NCI-H446 (cell line): ENCODE data around the gene DNAH11.
"Not testable (repeated sequence)": the region's sequence is repeated elsewhere in the genome, so short reads cannot be mapped to it uniquely, and the experiment has no call there.

Experiments
- DNase-seq, 2 experiments: peaks; one replicate each; lab custom pipeline; 2025; lab: John Stamatoyannopoulos, UW

Gene DNAH11

DNA sequence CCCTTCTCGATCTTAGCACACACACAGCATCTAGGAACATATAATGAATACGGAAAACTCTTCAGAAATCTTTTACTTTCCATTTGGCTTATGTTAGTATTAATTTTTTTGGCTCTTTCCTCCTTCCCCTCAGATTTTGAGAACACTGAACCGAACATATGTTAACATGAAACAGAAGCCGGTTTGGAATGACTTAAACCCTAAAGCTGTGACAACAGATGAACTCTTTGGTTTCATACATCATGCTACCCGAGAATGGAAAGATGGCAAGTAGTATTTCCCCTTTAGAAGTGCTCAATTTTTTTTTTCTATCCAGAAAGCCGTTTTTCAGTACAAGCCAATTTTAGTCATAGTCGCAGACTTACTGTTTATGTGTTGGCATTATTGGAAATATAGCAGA, 164.7 kb downstream of the DNAH11 start:
- DNase-seq, result no peak

DNA sequence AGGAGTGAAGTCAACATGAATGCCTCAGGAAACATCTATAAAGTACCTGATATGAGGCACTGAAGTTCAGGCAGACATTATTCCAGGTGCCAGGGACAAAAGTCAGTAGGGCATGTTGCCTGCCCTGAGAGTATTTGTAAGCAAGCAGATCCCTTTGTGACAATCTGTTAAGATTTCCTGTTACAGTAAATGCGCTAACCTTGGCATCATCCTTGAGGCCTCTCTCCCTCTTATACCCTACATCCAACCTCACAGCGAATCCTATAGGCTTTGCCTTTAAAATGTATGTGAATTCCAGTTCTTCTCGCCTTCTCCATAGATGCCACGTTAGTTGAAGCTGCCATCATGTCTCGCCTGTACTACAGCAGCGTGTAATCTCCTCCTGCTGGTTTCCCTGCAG, 165.3 kb downstream of the DNAH11 start:
- DNase-seq, result no peak

DNA sequence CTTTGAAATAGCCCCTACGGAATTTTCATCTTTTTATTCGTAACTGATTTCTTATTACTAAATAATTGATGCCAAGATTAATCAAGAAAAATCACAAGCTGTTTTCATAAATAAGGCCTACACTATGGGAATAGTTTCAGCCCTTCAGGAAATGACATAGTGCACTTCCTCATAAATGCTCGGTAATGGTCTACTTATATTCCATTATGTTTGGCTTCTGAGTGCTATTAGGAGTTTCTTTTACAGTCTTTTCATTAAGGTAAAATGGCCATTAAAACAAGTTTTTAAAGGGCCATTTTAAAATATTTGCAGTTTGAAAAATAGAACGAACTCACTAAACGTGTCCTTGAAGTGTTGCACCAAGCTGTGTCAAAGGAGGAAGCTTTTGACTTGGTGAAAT, 174.5 kb downstream of the DNAH11 start:
- DNase-seq, result no peak

DNA sequence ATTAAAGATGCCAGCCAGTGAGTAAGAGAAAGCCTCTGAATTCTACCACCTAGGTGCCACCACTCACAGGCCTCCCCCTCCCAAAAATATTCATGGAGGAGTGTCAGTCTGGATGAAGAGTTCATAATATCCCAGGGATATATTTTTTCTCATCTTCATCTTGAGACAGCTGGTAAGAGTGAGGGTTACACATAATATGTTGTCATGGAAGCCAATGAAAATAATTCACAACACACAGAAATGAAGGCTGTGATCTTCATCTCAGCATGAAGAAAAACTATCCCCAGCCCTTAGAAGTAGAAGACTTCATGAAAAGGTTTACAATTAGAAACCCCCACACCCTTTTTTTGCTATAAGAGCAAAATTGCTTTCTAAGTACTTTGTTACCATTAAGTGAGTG, 175.6 kb downstream of the DNAH11 start:
- no peak for DNase-seq

DNA sequence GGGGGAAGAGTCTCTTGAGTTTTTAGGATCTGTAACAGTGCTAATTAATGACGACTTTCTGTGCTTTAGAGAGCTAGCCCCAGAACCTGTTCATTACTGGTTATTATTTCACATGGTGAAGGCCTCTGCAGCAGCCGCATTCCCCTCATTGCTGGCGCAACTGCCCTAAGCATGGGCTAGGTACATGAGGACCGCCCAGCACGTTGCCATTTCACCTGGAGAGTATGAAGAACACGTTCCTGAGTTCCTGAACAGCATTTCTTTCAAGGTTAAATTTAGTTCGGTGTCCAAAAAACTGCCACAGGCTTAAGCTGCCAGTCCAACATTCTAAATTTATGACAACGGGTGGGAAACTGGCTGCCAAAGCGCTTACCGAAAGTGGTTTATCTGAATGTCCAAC, 177.0 kb downstream of the DNAH11 start:
- DNase-seq, result no peak

- DNase-seq, result no peak
Observed at GRCh38 chr7:21722371-21722770, 179.5 kb downstream of the DNAH11 start.

DNA sequence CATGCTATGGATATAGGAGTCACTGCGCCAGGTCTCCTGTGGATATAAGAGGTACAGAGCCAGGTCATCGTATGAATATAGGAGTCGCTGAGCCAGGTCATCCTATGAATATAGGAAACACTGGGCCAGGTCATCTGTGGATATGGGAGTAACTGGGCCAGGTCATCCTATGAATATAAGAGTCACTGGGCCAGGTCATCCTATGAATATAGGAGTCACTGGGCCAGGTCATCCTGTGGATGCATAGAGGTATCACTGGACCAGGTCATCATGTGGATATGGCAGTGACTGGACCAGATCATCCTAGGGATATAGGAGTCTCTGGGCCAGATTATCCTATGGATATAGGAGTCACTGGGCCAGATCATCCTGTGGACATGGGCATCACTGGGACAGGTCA, 181.7 kb downstream of the DNAH11 start:
- DNase-seq, result no peak

DNA sequence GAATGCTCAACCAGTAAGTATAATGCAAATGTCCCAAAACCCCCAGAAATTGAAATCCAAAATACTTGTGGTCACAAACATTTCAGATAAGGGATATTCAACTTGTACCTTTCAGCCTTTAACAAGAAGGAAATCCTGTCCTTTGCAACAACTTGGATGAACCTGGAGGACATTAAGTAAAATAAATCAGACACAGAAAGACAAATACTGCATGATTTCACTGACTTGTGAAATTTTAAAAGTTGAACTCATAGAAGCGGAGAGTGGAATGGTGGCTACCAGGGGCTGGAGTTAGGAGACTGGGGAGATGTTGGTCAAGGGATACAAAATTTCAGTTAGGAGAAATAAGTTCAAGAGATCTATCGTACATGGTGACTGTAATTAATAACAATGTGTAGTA, 187.6 kb downstream of the DNAH11 start:
- no peak for DNase-seq

- no peak for DNase-seq
Observed at GRCh38 chr7:21731977-21732376, 189.1 kb downstream of the DNAH11 start.

GRCh38 chr7:21732956-21733355, 190.1 kb downstream of the DNAH11 start:
- not testable (repeated sequence) for DNase-seq

DNA sequence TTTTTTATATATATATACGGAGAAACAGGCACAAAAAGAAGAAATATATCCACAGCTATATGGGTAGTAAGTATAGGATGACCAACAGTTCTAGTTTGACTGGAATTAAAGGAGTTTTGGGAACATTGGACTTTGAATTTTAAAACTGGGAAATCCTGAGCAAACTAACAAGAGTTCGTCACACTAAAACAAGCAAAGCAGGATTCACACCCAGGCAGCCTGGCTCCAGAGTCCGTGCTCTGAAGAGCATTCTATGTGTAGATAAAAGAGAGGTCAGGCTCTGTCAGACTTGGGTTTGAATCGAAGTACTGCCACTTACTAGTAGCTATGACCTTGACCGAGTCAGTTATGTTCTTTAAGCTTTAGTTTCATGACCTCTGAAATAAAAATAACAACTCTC, 191.0 kb downstream of the DNAH11 start:
- DNase-seq, result no peak

DNA sequence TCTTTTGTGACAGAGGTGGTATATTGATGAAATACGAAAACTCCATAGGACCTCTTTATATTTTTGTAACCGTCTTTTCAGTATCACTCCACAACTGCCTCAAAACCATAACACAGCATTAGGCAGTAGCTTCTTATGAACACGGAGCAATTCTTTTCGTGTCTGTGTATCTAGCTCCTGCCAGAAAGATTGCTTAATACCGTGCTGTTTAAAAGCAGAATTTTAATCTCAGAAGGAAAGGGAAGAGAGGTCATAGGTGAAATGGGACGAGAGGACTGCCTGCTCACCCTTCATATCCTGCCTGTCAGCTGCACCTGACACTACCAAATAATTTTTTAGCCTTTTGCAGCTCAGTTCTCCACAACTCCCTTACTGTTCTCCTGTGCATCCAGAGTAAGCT, 200.7 kb downstream of the DNAH11 start:
- DNase-seq, result no peak

DNA sequence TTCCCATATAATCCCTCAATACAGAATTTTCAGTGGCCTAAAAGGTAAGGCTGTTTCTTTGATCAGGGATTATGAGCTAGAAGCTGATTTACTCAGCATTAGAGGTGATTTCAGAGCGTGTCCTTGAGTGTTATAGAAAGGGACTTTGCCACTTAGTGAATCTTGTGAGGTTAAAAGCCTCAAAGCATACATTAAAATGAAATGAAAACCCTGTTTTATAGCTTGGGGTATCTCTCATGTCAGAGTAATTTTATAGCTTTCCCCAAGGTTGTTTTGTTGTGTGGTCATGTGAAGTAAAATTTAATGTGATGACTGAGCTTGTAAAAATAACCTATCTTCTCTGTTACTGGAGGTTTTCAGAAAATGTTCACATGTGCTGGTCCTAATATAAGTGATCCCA, 204.1 kb downstream of the DNAH11 start:
- no peak for DNase-seq

DNA sequence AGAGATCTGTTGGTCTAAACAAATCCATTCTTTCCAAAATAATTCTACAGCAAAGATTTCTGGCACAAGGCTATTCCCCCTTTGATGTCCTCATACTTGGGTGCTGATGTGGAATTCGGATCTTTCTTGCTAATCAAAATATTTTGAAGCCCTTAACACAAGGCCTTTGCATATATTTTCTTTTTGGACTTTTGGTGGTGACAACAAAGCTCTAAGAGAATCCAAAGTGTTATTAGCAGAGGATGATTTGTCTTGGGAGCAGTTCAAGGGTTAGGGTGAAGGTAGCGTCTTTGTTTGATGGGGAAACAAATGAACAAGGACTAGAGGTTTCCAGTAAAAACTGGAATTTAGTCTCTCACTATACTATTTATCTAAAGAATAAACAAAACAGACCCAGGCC, 205.0 kb downstream of the DNAH11 start:
- no peak for DNase-seq

GRCh38 chr7:21749378-21749777, 206.5 kb downstream of the DNAH11 start:
- DNase-seq, result no peak

DNA sequence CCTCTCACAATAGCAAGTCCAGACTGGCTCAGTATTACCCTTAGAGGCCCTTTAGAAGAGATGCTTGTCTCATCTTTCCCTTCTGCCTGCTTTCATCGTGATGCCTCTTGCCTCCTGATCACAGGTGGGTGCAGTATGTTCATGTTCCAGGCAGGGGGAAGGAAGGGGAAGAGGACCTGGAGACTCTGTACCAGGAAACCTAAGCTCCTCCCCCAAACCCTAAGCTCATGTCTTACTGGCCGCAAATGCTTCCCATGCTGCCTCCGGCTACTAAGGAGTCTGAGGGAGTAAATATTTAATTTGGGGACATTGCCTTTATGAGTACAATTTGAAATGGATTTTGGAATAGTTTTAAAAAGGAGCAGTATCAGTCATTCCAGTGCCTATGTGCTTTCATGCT, 210.2 kb downstream of the DNAH11 start:
- no peak for DNase-seq

GRCh38 chr7:21754963-21755362, 212.1 kb downstream of the DNAH11 start:
- DNase-seq, result no peak

DNA sequence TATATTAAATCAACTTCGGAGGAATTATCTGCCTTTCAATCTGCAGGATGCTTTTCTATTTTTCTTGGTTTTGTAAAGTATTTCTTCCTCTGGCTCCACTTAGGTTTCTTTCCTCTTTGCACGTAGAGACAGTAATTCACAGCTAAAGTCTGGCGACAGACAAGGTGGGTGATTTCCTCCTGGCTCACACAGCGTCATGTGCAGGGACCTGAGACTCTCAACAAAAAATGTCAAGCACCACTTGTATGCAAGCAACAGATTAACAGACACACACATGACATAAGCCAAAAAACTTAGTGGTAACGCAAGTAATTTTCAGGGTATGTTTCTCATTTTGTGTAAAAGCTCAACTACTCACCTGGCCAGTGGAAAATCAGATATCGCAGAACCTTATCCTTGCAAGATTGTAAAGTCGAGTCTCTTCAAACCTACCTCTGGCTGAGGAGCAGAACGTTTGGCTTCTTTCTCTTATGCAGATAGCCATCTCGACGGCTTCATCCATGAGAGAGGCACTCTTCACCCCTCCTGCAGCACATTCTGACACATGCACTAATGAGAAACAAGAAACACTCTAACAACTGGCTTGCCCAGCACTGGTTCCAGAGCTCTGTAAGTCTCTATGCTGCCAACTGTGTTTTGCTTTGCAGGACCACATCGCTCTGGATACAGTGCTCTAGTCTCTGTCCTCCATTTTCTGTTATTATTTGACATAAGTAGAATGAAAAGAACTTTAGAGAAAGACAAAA, 214.9 kb downstream of the DNAH11 start:
- no peak for DNase-seq

GRCh38 chr7:21758286-21758685, 215.4 kb downstream of the DNAH11 start:
- DNase-seq, result no peak

GRCh38 chr7:21762469-21762868, 219.6 kb downstream of the DNAH11 start:
- DNase-seq, result no peak

- DNase-seq, result no peak
Observed at GRCh38 chr7:21763818-21764217, 221.0 kb downstream of the DNAH11 start.

DNA sequence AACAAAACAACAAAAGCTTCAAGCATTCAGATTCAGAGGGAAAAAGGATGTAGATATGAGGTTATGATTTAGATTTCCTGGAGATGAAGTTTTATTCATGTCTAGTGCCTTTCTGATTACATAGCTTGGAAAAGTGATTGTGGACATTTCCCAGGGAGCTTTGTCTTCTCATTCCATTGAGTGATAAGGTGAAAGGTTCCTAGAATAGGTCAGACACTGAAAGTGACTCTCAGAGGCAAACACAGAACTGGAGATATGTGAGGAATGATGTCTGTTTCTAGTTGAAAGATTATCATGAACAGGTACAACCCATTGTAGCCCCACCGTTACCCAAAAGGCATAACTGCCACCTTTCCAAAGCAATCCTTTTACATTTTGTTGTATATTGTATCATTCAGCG, 223.4 kb downstream of the DNAH11 start:
- no peak for DNase-seq

- DNase-seq, result peak in 1 of 2 experiments; percentile 28
Observed at GRCh38 chr7:21767300-21767900, 224.6 kb downstream of the DNAH11 start.

- DNase-seq, result no peak
Observed at GRCh38 chr7:21768279-21768678, 225.4 kb downstream of the DNAH11 start.
